Neural cell (in vitro differentiated cells): ENCODE measurements around the gene ANXA4. TPM values are rescaled to one million over a fixed set of nuclear protein-coding genes. Genes with fewer than 3 reads are reported as not detected.

Source experiments
- H2AFZ ChIP-seq: fragments of 200-600, 300-800 bp; sonication (generic), shearing (Covaris generic); 2 replicates; pipeline ENCODE4 v1.6.0; 2014; ENCODE audit warnings: low read depth, mild to moderate bottlenecking, antibody characterized with exemption, low read length, moderate library complexity
- H3F3A ChIP-seq: fragments of 200-600 bp; shearing (Covaris generic); 2 replicates; pipeline ENCODE4 v1.6.1; 2016; ENCODE audit warnings: mild to moderate bottlenecking, moderate library complexity, mixed read lengths, antibody characterized with exemption, low read length; ENCODE audit not compliant: insufficient read depth, poor library complexity, severe bottlenecking
- H3K27ac ChIP-seq: fragments of 200-600, 300-800 bp; sonication (generic), shearing (Covaris generic); 2 replicates; pipeline ENCODE4 v1.5.1; 2014; ENCODE audit warnings: mild to moderate bottlenecking, low read length, moderate library complexity
- H3K27me3 ChIP-seq: fragments of 300-800, 200-600 bp; sonication (generic), shearing (Covaris generic); 2 replicates; pipeline ENCODE4 v1.6.0; 2014; ENCODE audit warnings: mild to moderate bottlenecking, low read depth, low read length, moderate library complexity; ENCODE audit not compliant: insufficient read depth
- H3K36me3 ChIP-seq: fragments of 300-800, 200-600 bp; sonication (generic), shearing (Covaris generic); 2 replicates; pipeline ENCODE4 v1.5.1; 2014; ENCODE audit warnings: mild to moderate bottlenecking, antibody characterized with exemption, low read length, moderate library complexity; ENCODE audit not compliant: insufficient read depth
- H3K4me2 ChIP-seq: fragments of 300-800, 200-600 bp; sonication (generic), shearing (Covaris generic); 2 replicates; pipeline ENCODE4 v1.6.0; 2014; ENCODE audit warnings: mild to moderate bottlenecking, low read length
- H3K4me3 ChIP-seq: fragments of 300-800, 200-600 bp; sonication (generic), shearing (Covaris generic); 2 replicates; pipeline ENCODE4 v1.5.1; 2014; ENCODE audit warnings: mild to moderate bottlenecking, low read length, moderate library complexity
- H3K79me2 ChIP-seq: fragments of 200-600 bp; shearing (Covaris generic); replicated peaks from 2 replicates; pipeline ENCODE4 v1.6.0; 2014; ENCODE audit warnings: mild to moderate bottlenecking, low read length, moderate library complexity; ENCODE audit not compliant: insufficient read depth
- H3K9ac ChIP-seq: fragments of 300-800, 200-600 bp; sonication (generic), shearing (Covaris generic); 2 replicates; pipeline ENCODE4 v1.6.1; 2016; ENCODE audit warnings: mild to moderate bottlenecking, low read length, mixed read lengths
- H3K9me2 ChIP-seq: fragments of 200-600 bp; shearing (Covaris generic); 2 replicates; pipeline ENCODE4 v1.6.1; 2016; ENCODE audit warnings: mild to moderate bottlenecking, low read length, mixed read lengths; ENCODE audit not compliant: insufficient read depth
- H3K9me3 ChIP-seq: fragments of 200-600, 300-800 bp; sonication (generic), shearing (Covaris generic); 2 replicates; pipeline ENCODE4 v1.6.1; 2016; ENCODE audit warnings: mild to moderate bottlenecking, mixed run types, low read length, moderate library complexity, mixed read lengths
- H4K20me1 ChIP-seq: fragments of 200-600 bp; shearing (Covaris generic); 2 replicates; pipeline ENCODE4 v1.6.1; 2016; ENCODE audit warnings: mild to moderate bottlenecking, mixed run types; ENCODE audit not compliant: insufficient read depth
- CTCF ChIP-seq: fragments of 450-650 bp; IDR thresholded peaks from 2 replicates; pipeline ENCODE4 v1.5.1; 2014; ENCODE audit warnings: antibody characterized with exemption, mild to moderate bottlenecking, moderate library complexity; ENCODE audit not compliant: poor library complexity, severe bottlenecking
- EP300 ChIP-seq: fragments of 450-650 bp; conservative IDR thresholded peaks from 2 replicates; pipeline ENCODE4 v1.6.1; 2014; ENCODE audit warnings: antibody characterized with exemption, mild to moderate bottlenecking, moderate library complexity; ENCODE audit not compliant: poor library complexity, severe bottlenecking
- EZH2 ChIP-seq: fragments of 200-600, 300-800 bp; shearing (Covaris generic), sonication (generic); IDR thresholded peaks from 2 replicates; pipeline ENCODE4 v1.6.1; 2014; ENCODE audit warnings: antibody characterized with exemption, low read length, borderline replicate concordance, mild to moderate bottlenecking; ENCODE audit not compliant: insufficient read depth, poor library complexity, severe bottlenecking
- MXI1 ChIP-seq: fragments of 450-650 bp; conservative IDR thresholded peaks from 2 replicates; pipeline ENCODE4 v1.6.1; 2014; ENCODE audit warnings: antibody characterized with exemption, mild to moderate bottlenecking; ENCODE audit not compliant: poor library complexity, severe bottlenecking
- POLR2AphosphoS5 ChIP-seq: IDR thresholded peaks from 2 replicates; pipeline ENCODE4 v1.6.1; 2012
- RAD21 ChIP-seq: fragments of 450-650 bp; conservative IDR thresholded peaks from 2 replicates; pipeline ENCODE4 v1.6.1; 2014; ENCODE audit warnings: antibody characterized with exemption, mild to moderate bottlenecking, moderate library complexity
- REST ChIP-seq: IDR thresholded peaks from 2 replicates; pipeline ENCODE4 v1.6.1; 2012; ENCODE audit warnings: borderline replicate concordance
- SMC3 ChIP-seq: fragments of 450-650 bp; conservative IDR thresholded peaks from 2 replicates; pipeline ENCODE4 v1.6.1; 2014; ENCODE audit warnings: antibody characterized with exemption, mild to moderate bottlenecking, moderate library complexity; ENCODE audit not compliant: poor library complexity
- TAF1 ChIP-seq: IDR thresholded peaks from 2 replicates; pipeline ENCODE4 v1.6.1; 2012; ENCODE audit warnings: low read depth
- polyA plus RNA-seq: library from polyadenylated mRNA; depleted of rRNA; stranded (reverse); fragments of >200 nt; gene quantifications from 2 replicates; pipeline ENCODE4 v1.2.3, GENCODE V29; 2014

The ANXA4 gene
- polyA plus RNA-seq, 1 donor from 2014 or later = 1.8 TPM

DNA sequence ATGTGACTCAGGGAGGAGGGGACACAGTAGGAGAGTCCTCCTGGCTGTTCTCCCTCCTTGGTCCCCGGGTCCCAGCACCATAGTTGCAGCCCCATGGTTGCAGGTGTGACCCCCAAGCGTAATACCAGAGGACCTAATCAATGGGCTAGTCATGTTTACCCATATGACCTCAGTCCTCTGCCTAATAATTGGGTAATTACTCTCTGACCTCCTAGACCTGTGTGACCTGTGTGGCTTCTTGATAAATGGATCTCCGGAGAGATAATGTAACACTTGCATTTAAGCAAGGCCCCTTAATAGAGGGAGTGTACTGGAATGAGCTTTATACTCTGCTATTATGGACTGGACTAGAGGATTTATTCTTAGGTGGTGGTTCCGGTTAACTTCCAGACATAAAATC lies 55.3 kb downstream of the ANXA4 start:
- no peaks in the 10 kb centered on the region for H3K27me3 ChIP-seq
- TF ChIP-seq REST (no peak), EZH2 (no peak), EP300 (no peak), POLR2AphosphoS5 (no peak), CTCF (no peak), SMC3 (no peak), MXI1 (no peak), RAD21 (no peak), TAF1 (no peak)
- no peaks in the 10 kb centered on the region for H3K79me2 ChIP-seq
- no peak overlapping the region for H3K4me2 ChIP-seq
- H3K27ac ChIP-seq = no peak overlapping the region
- H4K20me1 ChIP-seq = no peaks in the 10 kb centered on the region
- no peaks in the 10 kb centered on the region for H3K9me3 ChIP-seq
- no peak overlapping the region for H2AFZ ChIP-seq
- no peak overlapping the region for H3K4me3 ChIP-seq
- no peaks in the 10 kb centered on the region for H3F3A ChIP-seq
- H3K9me2 ChIP-seq = no peaks in the 10 kb centered on the region
- no peak overlapping the region for H3K9ac ChIP-seq
- H3K36me3 ChIP-seq = no peaks in the 10 kb centered on the region

DNA sequence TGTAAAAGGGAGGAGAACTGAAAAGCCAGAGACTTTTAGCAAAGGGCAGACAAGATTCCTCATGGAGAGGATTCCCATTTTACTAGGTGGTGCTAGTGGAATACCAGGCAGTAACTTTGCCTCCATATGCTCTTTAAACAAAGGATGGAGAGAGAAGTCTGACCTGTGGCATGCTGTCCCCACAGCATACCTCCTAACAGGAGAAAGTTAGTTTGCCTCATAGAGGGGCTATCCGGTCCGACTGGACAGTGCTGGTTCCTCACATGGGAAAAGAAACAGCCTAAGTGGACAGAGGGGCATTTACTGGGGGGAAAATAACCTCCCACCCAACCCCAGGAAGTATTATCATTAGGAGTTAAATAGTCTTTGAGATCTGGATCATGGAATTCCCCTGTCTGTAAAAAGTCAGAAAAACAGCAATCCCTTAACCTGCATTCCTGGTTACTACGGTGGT lies 55.9 kb downstream of the ANXA4 start:
- Histone ChIP-seq H3K4me2 (no peak overlapping the region), H3F3A (no peaks in the 10 kb centered on the region), H3K79me2 (no peaks in the 10 kb centered on the region), H3K9me2 (no peaks in the 10 kb centered on the region), H3K36me3 (no peaks in the 10 kb centered on the region), H3K27me3 (no peaks in the 10 kb centered on the region), H3K27ac (no peak overlapping the region), H3K9me3 (no peaks in the 10 kb centered on the region), H3K9ac (no peak overlapping the region), H3K4me3 (no peak overlapping the region), H2AFZ (no peak overlapping the region), H4K20me1 (no peaks in the 10 kb centered on the region)
- TF ChIP-seq RAD21 = no peak
- no peak for TF ChIP-seq EP300
- no peak for TF ChIP-seq EZH2
- TF ChIP-seq CTCF = no peak
- TF ChIP-seq POLR2AphosphoS5 = no peak
- TF ChIP-seq SMC3 = no peak
- TF ChIP-seq MXI1 = no peak
